SK-N-SH treated with all-trans-retinoic acid at 6 μM for 48 hours (cell line): ENCODE data around the gene GLIPR2.

Source experiments
- ESRRG ChIP-seq: fragments of 250-450 bp; sonication (Bioruptor Pico); IDR thresholded peaks from 2 replicates; pipeline ENCODE4 v1.6.1; 2021; ENCODE audit warnings: mild to moderate bottlenecking
- GLIS3 ChIP-seq: fragments of 250-450 bp; sonication (Bioruptor Pico); IDR thresholded peaks from 2 replicates; pipeline ENCODE4 v1.5.0; 2020; ENCODE audit warnings: mild to moderate bottlenecking, moderate library complexity
- OSR1 ChIP-seq: fragments of 250-450 bp; sonication (Bioruptor Pico); IDR thresholded peaks from 2 replicates; pipeline ENCODE4 v1.8.0; 2022; ENCODE audit warnings: moderate library complexity, mild to moderate bottlenecking, inconsistent platforms
- POU6F1 ChIP-seq: fragments of 250-450 bp; sonication (Bioruptor Pico); IDR thresholded peaks from 2 replicates; pipeline ENCODE4 v1.8.0; 2021; ENCODE audit warnings: low read depth, mild to moderate bottlenecking, moderate library complexity, borderline replicate concordance
- ZNF70 ChIP-seq: fragments of 450-650 bp; formaldehyde crosslinking; IDR thresholded peaks from 2 replicates; pipeline ENCODE4 v1.5.0; 2020; ENCODE audit warnings: mild to moderate bottlenecking, moderate library complexity

- TF ChIP-seq ESRRG (no peak), ZNF70 (CRISPR knock-in tag) (no peak), OSR1 (no peak), GLIS3 (CRISPR knock-in tag) (no peak), POU6F1 (CRISPR knock-in tag) (no peak)
Observed at GRCh38 chr9:36165826-36166167, 29.3 kb downstream of the GLIPR2 start.
